DND-41 (cell line): Measurements from ENCODE around the gene PLEKHA5.

Experiments used
- EZH2 ChIP-seq: IDR thresholded peaks from 3 replicates; pipeline ENCODE4 v1.6.1; 2012; ENCODE audit warnings: borderline replicate concordance, low read depth, mild to moderate bottlenecking, moderate library complexity, low read length, inconsistent platforms; ENCODE audit not compliant: severe bottlenecking
- TF ChIP-seq, protein P1 (sequence below): IDR thresholded peaks from 2 replicates; pipeline ENCODE4 v1.5.1; 2012; ENCODE audit warnings: borderline replicate concordance, low read length, moderate library complexity, mild to moderate bottlenecking; ENCODE audit not compliant: poor library complexity, severe bottlenecking; ENCODE audit errors: extremely low read depth

- TF ChIP-seq, protein P1, sequence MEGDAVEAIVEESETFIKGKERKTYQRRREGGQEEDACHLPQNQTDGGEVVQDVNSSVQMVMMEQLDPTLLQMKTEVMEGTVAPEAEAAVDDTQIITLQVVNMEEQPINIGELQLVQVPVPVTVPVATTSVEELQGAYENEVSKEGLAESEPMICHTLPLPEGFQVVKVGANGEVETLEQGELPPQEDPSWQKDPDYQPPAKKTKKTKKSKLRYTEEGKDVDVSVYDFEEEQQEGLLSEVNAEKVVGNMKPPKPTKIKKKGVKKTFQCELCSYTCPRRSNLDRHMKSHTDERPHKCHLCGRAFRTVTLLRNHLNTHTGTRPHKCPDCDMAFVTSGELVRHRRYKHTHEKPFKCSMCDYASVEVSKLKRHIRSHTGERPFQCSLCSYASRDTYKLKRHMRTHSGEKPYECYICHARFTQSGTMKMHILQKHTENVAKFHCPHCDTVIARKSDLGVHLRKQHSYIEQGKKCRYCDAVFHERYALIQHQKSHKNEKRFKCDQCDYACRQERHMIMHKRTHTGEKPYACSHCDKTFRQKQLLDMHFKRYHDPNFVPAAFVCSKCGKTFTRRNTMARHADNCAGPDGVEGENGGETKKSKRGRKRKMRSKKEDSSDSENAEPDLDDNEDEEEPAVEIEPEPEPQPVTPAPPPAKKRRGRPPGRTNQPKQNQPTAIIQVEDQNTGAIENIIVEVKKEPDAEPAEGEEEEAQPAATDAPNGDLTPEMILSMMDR = no peak
- TF ChIP-seq EZH2 = no peak
These were observed 134.1 kb downstream of the PLEKHA5 start for GRCh38 chr12:19263672-19264071.
